ENCODE data around the gene GPR143.

GPR143 gene

DNA sequence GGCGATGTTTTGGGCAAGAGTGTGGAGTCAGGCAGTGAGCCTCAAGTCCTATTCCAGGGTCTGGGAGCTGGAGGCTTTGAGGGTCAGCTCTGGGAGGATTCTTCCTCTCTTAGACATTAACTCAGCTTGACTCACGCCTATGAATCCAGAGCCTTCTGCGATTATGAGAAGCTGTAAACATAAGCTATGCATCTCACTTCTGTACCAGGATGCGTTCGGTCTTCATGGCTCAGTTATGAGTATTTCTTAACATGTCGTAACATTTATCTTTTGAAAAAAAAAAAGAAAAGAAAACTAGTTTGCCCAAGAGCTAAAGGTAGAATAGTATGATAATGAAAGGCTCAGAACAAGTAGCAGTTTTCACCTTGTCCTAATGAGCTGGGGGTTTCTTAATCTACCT is 25.2 kb upstream of the GPR143 start:
- Histone ChIP-seq H3K4me2 (no peak overlapping the region), H3K27ac (no peak overlapping the region)

DNA sequence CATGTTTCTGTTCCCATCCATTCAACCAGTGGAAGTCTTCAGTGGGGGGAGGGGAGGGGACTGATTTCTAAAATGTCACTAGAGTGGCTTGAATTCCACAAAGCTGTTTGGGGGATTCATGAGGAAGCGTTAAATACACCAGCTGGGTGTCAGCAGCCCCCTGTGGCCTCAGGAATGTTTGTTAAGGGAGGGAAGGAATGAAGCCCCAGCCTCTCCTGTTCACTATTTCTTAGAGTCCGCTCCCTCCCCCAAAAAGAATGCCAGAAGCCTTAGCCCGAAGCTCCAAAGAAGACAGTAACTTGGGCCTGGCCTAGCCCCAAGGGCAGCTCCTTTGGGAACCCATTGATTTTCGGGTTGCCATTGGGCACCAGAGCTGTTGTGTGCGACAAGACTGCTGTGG is 23.9 kb upstream of the GPR143 start:
- Histone ChIP-seq H3K27ac (no peak overlapping the region), H3K4me1 (ENCODE audit: low read depth, poor library complexity, severe bottlenecking) (no peaks in the 10 kb centered on the region), H3K27me3 (ENCODE audit: insufficient read depth, low read depth) (no peaks in the 10 kb centered on the region; the same call in 1 of the 2 replicates), H3K9ac (no peak overlapping the region), H3K4me2 (no peak overlapping the region), H4K20me1 (ENCODE audit: insufficient read depth) (no peaks in the 10 kb centered on the region), H3K4me3 (IDR thresholded peaks at IDR 0.05; ENCODE audit: insufficient read depth, low read depth, low read length) (no peak overlapping the region), H3K36me3 (ENCODE audit: insufficient read depth) (no peaks in the 10 kb centered on the region), H3K79me2 (ENCODE audit: insufficient read depth, low read depth) (no peaks in the 10 kb centered on the region), H2AFZ (ENCODE audit: low read depth) (no peak overlapping the region)
- TF ChIP-seq, protein P1, sequence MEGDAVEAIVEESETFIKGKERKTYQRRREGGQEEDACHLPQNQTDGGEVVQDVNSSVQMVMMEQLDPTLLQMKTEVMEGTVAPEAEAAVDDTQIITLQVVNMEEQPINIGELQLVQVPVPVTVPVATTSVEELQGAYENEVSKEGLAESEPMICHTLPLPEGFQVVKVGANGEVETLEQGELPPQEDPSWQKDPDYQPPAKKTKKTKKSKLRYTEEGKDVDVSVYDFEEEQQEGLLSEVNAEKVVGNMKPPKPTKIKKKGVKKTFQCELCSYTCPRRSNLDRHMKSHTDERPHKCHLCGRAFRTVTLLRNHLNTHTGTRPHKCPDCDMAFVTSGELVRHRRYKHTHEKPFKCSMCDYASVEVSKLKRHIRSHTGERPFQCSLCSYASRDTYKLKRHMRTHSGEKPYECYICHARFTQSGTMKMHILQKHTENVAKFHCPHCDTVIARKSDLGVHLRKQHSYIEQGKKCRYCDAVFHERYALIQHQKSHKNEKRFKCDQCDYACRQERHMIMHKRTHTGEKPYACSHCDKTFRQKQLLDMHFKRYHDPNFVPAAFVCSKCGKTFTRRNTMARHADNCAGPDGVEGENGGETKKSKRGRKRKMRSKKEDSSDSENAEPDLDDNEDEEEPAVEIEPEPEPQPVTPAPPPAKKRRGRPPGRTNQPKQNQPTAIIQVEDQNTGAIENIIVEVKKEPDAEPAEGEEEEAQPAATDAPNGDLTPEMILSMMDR (conservative IDR thresholded peaks at IDR 0.05; ENCODE audit: low read depth, low read length): no peak

More for the DNA sequence above, 25.2 kb upstream of the GPR143 start:
- no peaks in the 10 kb centered on the region for H3K4me1 ChIP-seq (ENCODE audit: low read depth, poor library complexity, severe bottlenecking)
- no peak overlapping the region for H3K4me3 ChIP-seq (IDR thresholded peaks at IDR 0.05; ENCODE audit: insufficient read depth, low read depth, low read length)
- H3K79me2 ChIP-seq (ENCODE audit: insufficient read depth, low read depth): no peaks in the 10 kb centered on the region
- TF ChIP-seq, protein P1 (conservative IDR thresholded peaks at IDR 0.05; ENCODE audit: low read depth, low read length): no peak
- H3K36me3 ChIP-seq (ENCODE audit: insufficient read depth): no peaks in the 10 kb centered on the region
- H3K27me3 ChIP-seq (ENCODE audit: insufficient read depth, low read depth): no peaks in the 10 kb centered on the region; the same call in 1 of the 2 replicates
- no peak overlapping the region for H2AFZ ChIP-seq (ENCODE audit: low read depth)
- H3K9ac ChIP-seq: no peak overlapping the region
- H4K20me1 ChIP-seq (ENCODE audit: insufficient read depth): no peaks in the 10 kb centered on the region

DNA sequence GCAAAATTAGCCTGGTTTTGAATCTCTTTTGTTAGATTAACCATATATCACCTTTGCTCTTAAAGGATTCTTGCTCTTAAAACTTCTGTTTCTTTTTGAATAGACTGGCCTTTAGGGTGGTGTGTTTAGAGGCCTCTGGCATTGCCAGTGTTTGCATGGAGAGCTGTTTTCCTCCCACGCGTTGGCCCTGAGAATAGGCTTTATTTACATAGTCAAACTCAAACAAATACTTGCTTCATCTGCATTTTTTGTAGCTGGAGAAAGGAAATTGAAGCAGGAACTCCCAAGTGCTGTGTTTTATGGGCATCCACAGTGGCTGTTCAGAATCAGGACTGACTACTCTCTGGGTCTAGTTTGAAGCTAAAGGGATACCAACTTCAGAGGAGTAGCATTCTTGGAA is 23.3 kb upstream of the GPR143 start:
- TF ChIP-seq, protein P1 (conservative IDR thresholded peaks at IDR 0.05; ENCODE audit: low read depth, low read length): no peak
- Histone ChIP-seq H3K27me3 (ENCODE audit: insufficient read depth, low read depth) (no peaks in the 10 kb centered on the region; the same call in 1 of the 2 replicates), H3K79me2 (ENCODE audit: insufficient read depth, low read depth) (no peaks in the 10 kb centered on the region), H3K4me2 (no peak overlapping the region), H3K4me1 (ENCODE audit: low read depth, poor library complexity, severe bottlenecking) (no peaks in the 10 kb centered on the region), H3K27ac (no peak overlapping the region), H2AFZ (ENCODE audit: low read depth) (no peak overlapping the region), H3K36me3 (ENCODE audit: insufficient read depth) (no peaks in the 10 kb centered on the region), H3K4me3 (IDR thresholded peaks at IDR 0.05; ENCODE audit: insufficient read depth, low read depth, low read length) (no peak overlapping the region), H3K9ac (no peak overlapping the region), H4K20me1 (ENCODE audit: insufficient read depth) (no peaks in the 10 kb centered on the region)

DNA sequence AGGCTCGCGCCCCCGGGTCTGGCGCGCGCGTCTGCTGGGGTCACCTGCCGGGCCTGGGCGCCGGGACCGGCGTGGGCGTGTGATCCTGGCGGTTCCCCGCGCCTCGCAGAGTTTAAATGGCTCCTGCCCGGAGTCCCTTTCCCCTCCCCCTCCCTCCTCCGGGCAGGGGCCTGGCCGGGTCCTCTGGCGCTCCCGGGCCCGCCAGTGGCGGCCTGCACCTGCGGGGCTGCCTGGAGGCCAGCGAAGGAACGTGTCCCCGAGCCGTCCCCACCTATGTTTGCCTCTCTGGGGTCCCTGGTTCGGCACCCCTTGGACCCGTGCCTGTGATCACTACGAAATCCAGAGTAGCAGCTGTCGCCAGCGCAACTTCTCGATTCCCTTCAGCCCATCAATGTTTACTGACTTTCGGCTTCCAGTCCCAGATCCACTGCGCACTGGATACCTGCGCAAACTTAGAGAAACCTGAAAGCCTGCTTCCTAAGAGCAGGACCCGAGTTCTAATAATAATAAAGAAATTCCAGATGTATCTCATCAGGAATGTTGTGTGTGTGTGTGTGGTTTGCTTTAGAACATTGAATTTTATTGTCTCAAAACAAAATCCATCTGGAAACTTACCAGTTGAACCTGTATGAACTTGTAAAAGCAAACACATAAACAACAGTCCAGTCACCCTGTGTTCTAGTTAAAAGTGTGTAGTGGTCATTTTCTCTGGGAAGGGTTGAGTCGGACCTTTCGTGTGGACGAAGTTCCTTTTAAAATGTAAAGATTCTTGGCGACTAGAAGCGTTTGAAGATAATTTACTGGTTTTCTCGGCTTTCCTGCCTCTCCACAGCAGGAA is 21.4 kb upstream of the GPR143 start:
- peak overlapping the region; percentile 38 for H2AFZ ChIP-seq (ENCODE audit: low read depth)
- TF ChIP-seq, protein P1 (conservative IDR thresholded peaks at IDR 0.05; ENCODE audit: low read depth, low read length): no peak
- H3K4me3 ChIP-seq (IDR thresholded peaks at IDR 0.05; ENCODE audit: insufficient read depth, low read depth, low read length): no peak overlapping the region
- H3K4me2 ChIP-seq: peak overlapping the region; percentile 42; the same call in 1 of the 2 replicates
- no peaks in the 10 kb centered on the region for H4K20me1 ChIP-seq (ENCODE audit: insufficient read depth)
- no peaks in the 10 kb centered on the region for H3K4me1 ChIP-seq (ENCODE audit: low read depth, poor library complexity, severe bottlenecking)
- no peak overlapping the region for H3K9ac ChIP-seq
- no peak overlapping the region for H3K27ac ChIP-seq
- H3K27me3 ChIP-seq (ENCODE audit: insufficient read depth, low read depth): no peaks in the 10 kb centered on the region; the same call in 1 of the 2 replicates
- no peaks in the 10 kb centered on the region for H3K79me2 ChIP-seq (ENCODE audit: insufficient read depth, low read depth)
- no peaks in the 10 kb centered on the region for H3K36me3 ChIP-seq (ENCODE audit: insufficient read depth)

All from KMS-11 (cell line).